B cell (primary cell): ENCODE measurements around the gene MIS18A. TPM values are rescaled to one million over a fixed set of nuclear protein-coding genes. Genes with fewer than 3 reads are reported as not detected.

Source experiments
- ATAC-seq: fragments of 200-7000 bp; cut with Tn5 transposase; one replicate; pipeline ENCODE4 v1.10.0; 2021; ENCODE audit warnings: low read depth, mild to moderate bottlenecking, moderate number of reproducible peaks, moderate library complexity
- CTCF ChIA-PET: fragments of 350-600 bp; sonication (Branson Sonifier 250); formaldehyde crosslinking; loops from one replicate; lab custom pipeline; 2021; ENCODE audit warnings: antibody characterized with exemption, inconsistent platforms; lab: Charles Lee
- POLR2A ChIA-PET: fragments of 350-600 bp; sonication (Branson Sonifier 250); formaldehyde crosslinking; loops from one replicate; lab custom pipeline; 2021; ENCODE audit warnings: antibody characterized with exemption; lab: Charles Lee
- DNase-seq: peaks from one replicate; pipeline ENCODE4 v3.0.0; 2013
- H2AFZ ChIP-seq: 2 replicates; pipeline ENCODE4 v1.6.1; 2012; ENCODE audit warnings: mild to moderate bottlenecking, low read depth, low read length; ENCODE audit not compliant: insufficient read depth, poor library complexity, severe bottlenecking
- H3K27ac ChIP-seq, 2 donors: 1 replicate in 1 of 2; 2 replicates in 1 of 2; pipeline ENCODE4 v1.5.1; 2012 to 2013; ENCODE audit warnings: low read length in 2 of 2, mild to moderate bottlenecking in 2 of 2, moderate library complexity in 1 of 2
- H3K27me3 ChIP-seq, 4 experiments: fragments of 200-600 bp in 1 of 4; sonication (generic) in 1 of 4; replicated peaks in 1 of 4; 1 replicate in 2 of 4; 2 replicates in 2 of 4; pipeline versions ENCODE4 v1.6.1 to v1.7.0; 2013 to 2016; ENCODE audit warnings: low read length in 3 of 4, mild to moderate bottlenecking in 2 of 4, mixed read lengths in 1 of 4, moderate library complexity in 1 of 4; ENCODE audit not compliant: insufficient read depth in 4 of 4, control insufficient read depth in 3 of 4; ENCODE audit errors: control extremely low read depth in 1 of 4
- H3K36me3 ChIP-seq, 2 experiments: replicated peaks in 1 of 2; 1 replicate in 1 of 2; 2 replicates in 1 of 2; pipeline versions ENCODE4 v1.6.1 to v1.7.1; 2013; ENCODE audit warnings: low read length in 1 of 2; ENCODE audit not compliant: insufficient read depth in 2 of 2, control insufficient read depth in 1 of 2; ENCODE audit errors: control extremely low read depth in 1 of 2, extremely low read depth in 1 of 2
- H3K4me1 ChIP-seq, 2 donors: fragments of 200-600 bp in 1 of 2; sonication (generic) in 1 of 2; 1 replicate in 1 of 2; 2 replicates in 1 of 2; pipeline versions ENCODE4 v1.5.1 to v1.6.1; 2013 to 2017; ENCODE audit warnings: low read length in 2 of 2; ENCODE audit not compliant: control insufficient read depth in 2 of 2, insufficient read depth in 2 of 2
- H3K4me2 ChIP-seq: replicated peaks from 2 replicates; pipeline ENCODE3; 2012; ENCODE audit warnings: mild to moderate bottlenecking, low read depth, low read length; ENCODE audit not compliant: poor library complexity, severe bottlenecking
- H3K4me3 ChIP-seq, 5 experiments: fragments of 200-600 bp in 1 of 5; sonication (generic) in 1 of 5; 1 replicate in 3 of 5; 2 replicates in 2 of 5; pipeline versions ENCODE4 v1.5.1 to v1.7.0; 2011 to 2016; ENCODE audit warnings: low read length in 4 of 5, mild to moderate bottlenecking in 4 of 5, low read depth in 2 of 5, control low read depth in 1 of 5, moderate library complexity in 1 of 5; ENCODE audit not compliant: insufficient read depth in 1 of 5; ENCODE audit errors: control extremely low read depth in 1 of 5, extremely low read depth in 1 of 5
- H3K79me2 ChIP-seq: fragments of 200-600 bp; sonication (generic); one replicate; pipeline ENCODE4 v1.6.0; 2016; ENCODE audit warnings: low read length; ENCODE audit not compliant: control insufficient read depth, insufficient read depth
- H3K9ac ChIP-seq: fragments of 200-600 bp; sonication (generic); 2 replicates; pipeline ENCODE4 v1.6.1; 2017; ENCODE audit warnings: mild to moderate bottlenecking, low read length, moderate library complexity
- H3K9me3 ChIP-seq, 3 donors: one replicate each; pipeline versions ENCODE4 v1.6.1 to v1.7.1; 2013; ENCODE audit warnings: low read length in 2 of 3; ENCODE audit not compliant: control insufficient read depth in 2 of 3, insufficient read depth in 1 of 3; ENCODE audit errors: control extremely low read depth in 1 of 3
- H4K20me1 ChIP-seq: 2 replicates; pipeline ENCODE4 v1.6.0; 2012; ENCODE audit warnings: mild to moderate bottlenecking, low read length; ENCODE audit not compliant: insufficient read depth, control insufficient read depth, poor library complexity, severe bottlenecking
- H3K27ac Mint-ChIP-seq: one replicate; pipeline ENCODE4 v1.8.0; 2021; ENCODE audit warnings: mixed read lengths
- H3K27me3 Mint-ChIP-seq: one replicate; pipeline ENCODE4 v1.8.0; 2021; ENCODE audit warnings: mixed read lengths
- H3K4me1 Mint-ChIP-seq: one replicate; pipeline ENCODE4 v1.8.0; 2021; ENCODE audit warnings: mixed read lengths
- H3K4me3 Mint-ChIP-seq: one replicate; pipeline ENCODE4 v1.8.0; 2021; ENCODE audit warnings: mixed read lengths
- H3K9me3 Mint-ChIP-seq: one replicate; pipeline ENCODE4 v1.8.0; 2022; ENCODE audit warnings: mixed read lengths; ENCODE audit not compliant: insufficient read depth
- EZH2 ChIP-seq: IDR thresholded peaks from 2 replicates; pipeline ENCODE4 v1.6.1; 2012; ENCODE audit warnings: borderline replicate concordance, low read depth, mild to moderate bottlenecking, moderate library complexity, low read length; ENCODE audit not compliant: insufficient read depth, poor library complexity, severe bottlenecking
- WGBS: methylation state at CpG from one replicate; pipeline ENCODE4 v1.1.5; 2013; ENCODE audit warnings: missing lambda C conversion rate; ENCODE audit not compliant: insufficient coverage; 5-methylcytosine and 5-hydroxymethylcytosine counted together
- intact Hi-C: fragments of 100-400 bp; cut with micrococcal nuclease; formaldehyde crosslinking; loops from one replicate; pipeline ENCODE4 v1.10.0; 2022
- polyA plus RNA-seq: library from polyadenylated mRNA; depleted of rRNA; stranded (reverse); fragments of >200 nt; gene quantifications from 2 replicates; pipeline ENCODE4 v1.2.3, GENCODE V29; 2012
- total RNA-seq, 2 donors: library from RNA; stranded (reverse); fragments of 120-200 nt in 1 of 2; gene quantifications; 1 replicate in 1 of 2; 2 replicates in 1 of 2; pipeline versions ENCODE4 v1.2.3 to v1.2.4, GENCODE V29; 2013 to 2022
- TF ChIP-seq, protein P1 (sequence below): fragments of 200-600 bp; IDR thresholded peaks from one replicate; pipeline ENCODE4 v1.8.0; 2022; ENCODE audit warnings: antibody characterized with exemption, mild to moderate bottlenecking

MIS18A gene
- total and polyA plus RNA-seq, 2 donors (not counting 1 experiment from before 2014, with no cell fraction given), result 4.0 to 10.4 TPM

- Mint-ChIP-seq H3K4me3 (no peak overlapping the region), H3K27ac (no peak overlapping the region), H3K27me3 (no peaks in the 10 kb centered on the region), H3K9me3 (peaks cover 2% of the 10 kb centered on the region), H3K4me1 (no peaks in the 10 kb centered on the region)
- no peak overlapping the region for H3K4me2 ChIP-seq
- no peaks in the 10 kb centered on the region for H3K27me3 ChIP-seq
- DNase-seq (no peak), ATAC-seq (no peak)
- H3K79me2 ChIP-seq, result no peaks in the 10 kb centered on the region
- no peak overlapping the region for H3K4me3 ChIP-seq
- intact Hi-C loops, result no loop called here
- no peak overlapping the region for H3K27ac ChIP-seq
- ChIA-PET POLR2A (no interaction called here), CTCF (interaction anchor here (1.2 kb wide), 1 partner anchor 10 kb away, joined by 3 read pairs; no protein-coding TSS in a partner anchor)
- WGBS, result 94% methylated on average over 9 of the region's 10 CpGs
- no peaks in the 10 kb centered on the region for H4K20me1 ChIP-seq
- peaks cover 15 to 93% of the 10 kb centered on the region in 2 experiments for H3K36me3 ChIP-seq
- no peaks in the 10 kb centered on the region for H3K4me1 ChIP-seq
- H3K9me3 ChIP-seq, result no peaks in the 10 kb centered on the region
- no peak overlapping the region for H2AFZ ChIP-seq
- no peak overlapping the region for H3K9ac ChIP-seq
- TF ChIP-seq EZH2, result no peak
- TF ChIP-seq, protein P1, sequence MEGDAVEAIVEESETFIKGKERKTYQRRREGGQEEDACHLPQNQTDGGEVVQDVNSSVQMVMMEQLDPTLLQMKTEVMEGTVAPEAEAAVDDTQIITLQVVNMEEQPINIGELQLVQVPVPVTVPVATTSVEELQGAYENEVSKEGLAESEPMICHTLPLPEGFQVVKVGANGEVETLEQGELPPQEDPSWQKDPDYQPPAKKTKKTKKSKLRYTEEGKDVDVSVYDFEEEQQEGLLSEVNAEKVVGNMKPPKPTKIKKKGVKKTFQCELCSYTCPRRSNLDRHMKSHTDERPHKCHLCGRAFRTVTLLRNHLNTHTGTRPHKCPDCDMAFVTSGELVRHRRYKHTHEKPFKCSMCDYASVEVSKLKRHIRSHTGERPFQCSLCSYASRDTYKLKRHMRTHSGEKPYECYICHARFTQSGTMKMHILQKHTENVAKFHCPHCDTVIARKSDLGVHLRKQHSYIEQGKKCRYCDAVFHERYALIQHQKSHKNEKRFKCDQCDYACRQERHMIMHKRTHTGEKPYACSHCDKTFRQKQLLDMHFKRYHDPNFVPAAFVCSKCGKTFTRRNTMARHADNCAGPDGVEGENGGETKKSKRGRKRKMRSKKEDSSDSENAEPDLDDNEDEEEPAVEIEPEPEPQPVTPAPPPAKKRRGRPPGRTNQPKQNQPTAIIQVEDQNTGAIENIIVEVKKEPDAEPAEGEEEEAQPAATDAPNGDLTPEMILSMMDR, result no peak
Measured at GRCh38 chr21:32322676-32323075, 43.8 kb upstream of the MIS18A start.

DNA sequence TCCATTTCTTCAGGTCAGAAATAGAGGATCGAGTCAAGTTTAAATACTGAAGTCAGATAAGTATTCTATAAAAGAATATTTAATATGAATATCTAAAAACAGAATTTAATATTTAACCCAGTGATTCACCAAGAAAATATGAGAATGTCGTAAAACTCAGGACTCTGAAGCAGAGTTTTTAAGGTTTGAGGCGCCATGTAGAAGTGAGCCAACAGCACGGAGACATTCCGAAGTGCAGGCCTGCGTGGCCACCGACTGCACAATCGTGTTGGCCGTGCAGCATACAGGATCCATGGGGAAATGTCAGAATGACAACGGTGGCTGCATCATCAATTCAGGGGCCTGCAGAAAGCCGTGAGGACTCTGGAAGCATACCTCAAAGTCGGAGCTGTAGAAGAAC is 43.3 kb upstream of the MIS18A start:
- Histone ChIP-seq H3K4me1 (no peaks in the 10 kb centered on the region), H3K9me3 (no peaks in the 10 kb centered on the region), H4K20me1 (no peaks in the 10 kb centered on the region), H3K27ac (no peak overlapping the region), H3K36me3 (peaks cover 14 to 94% of the 10 kb centered on the region in 2 experiments), H3K4me3 (no peak overlapping the region), H2AFZ (no peak overlapping the region), H3K79me2 (no peaks in the 10 kb centered on the region), H3K27me3 (no peaks in the 10 kb centered on the region), H3K4me2 (no peak overlapping the region), H3K9ac (no peak overlapping the region)
- Mint-ChIP-seq H3K9me3 (peaks cover 2% of the 10 kb centered on the region), H3K27me3 (no peaks in the 10 kb centered on the region), H3K27ac (no peak overlapping the region), H3K4me3 (no peak overlapping the region), H3K4me1 (no peaks in the 10 kb centered on the region)
- no peak for ATAC-seq
- intact Hi-C loops, result no loop called here
- no peak for TF ChIP-seq EZH2
- TF ChIP-seq, protein P1, result no peak
- ChIA-PET CTCF (no interaction called here), POLR2A (no interaction called here)
- no peak for DNase-seq
- WGBS, result 98% methylated on average over 11 of the region's 12 CpGs
